Measurements from ENCODE around the gene NCKAP5L. TPM values are rescaled to one million over a fixed set of nuclear protein-coding genes. Genes with fewer than 3 reads are reported as not detected.

Gene NCKAP5L
- 11.2 and 17.0 TPM in 2 replicates for total RNA-seq

GRCh38 chr12:49828133-49829091 lies at the start of gene NCKAP5L:
NCKAP5L (minus strand) TSS chr12:49828413; CDS start chr12:49804044, 24,369 bp downstream.

GRCh38 chr12:49842519-49843352 lies 14.5 kb upstream of the NCKAP5L start, which contains the start of gene BCDIN3D:
BCDIN3D (minus strand) TSS chr12:49843106; CDS start chr12:49843087, 19 bp downstream.

Other genes with a start within 250 kb of the NCKAP5L start
- gene FAM186B, start 222.8 kb downstream of the NCKAP5L start, total RNA-seq = 0.09 TPM in 2 replicates
- 3.2 and 8.8 TPM in 2 replicates for gene PRPF40B, start 204.9 kb downstream of the NCKAP5L start, total RNA-seq
- 70.0 and 83.1 TPM in 2 replicates for gene FMNL3, start 121.0 kb downstream of the NCKAP5L start, total RNA-seq
- gene TMBIM6, start 86.9 kb downstream of the NCKAP5L start, total RNA-seq = 269 and 354 TPM in 2 replicates
- gene BCDIN3D, start 14.7 kb upstream of the NCKAP5L start, total RNA-seq = 1.7 and 2.7 TPM in 2 replicates
- under 0.01 TPM in 1 of 2 replicates, not detected in the other for gene FAIM2, start 75.5 kb upstream of the NCKAP5L start, total RNA-seq
- gene AQP2, start 122.3 kb upstream of the NCKAP5L start, total RNA-seq = not detected in 2 replicates
- 0.09 and 1.8 TPM in 2 replicates for gene AQP5, start 133.5 kb upstream of the NCKAP5L start, total RNA-seq
- gene AQP6, start 144.5 kb upstream of the NCKAP5L start, total RNA-seq = 0.09 TPM in 1 of 2 replicates, not detected in the other
- gene RACGAP1, start 197.1 kb upstream of the NCKAP5L start, total RNA-seq = 29.2 and 54.1 TPM in 2 replicates
- 0.36 and 1.0 TPM in 2 replicates for gene ASIC1, start 229.2 kb upstream of the NCKAP5L start, total RNA-seq

Data from endothelial cell of coronary artery (primary cell).